H9 (cell line): ENCODE measurements around the gene DENND1A. TPM values are rescaled to one million over a fixed set of nuclear protein-coding genes. Genes with fewer than 3 reads are reported as not detected.

Source experiments
- DNase-seq: peaks from one replicate; pipeline ENCODE4 v3.0.0-alpha.2; 2017
- H2AFZ ChIP-seq: one replicate; pipeline ENCODE4 v1.6.1; 2013; ENCODE audit warnings: mild to moderate bottlenecking, low read length, control low read depth, moderate library complexity
- H2AK5ac ChIP-seq: 2 replicates; pipeline ENCODE4 v1.6.1; 2013; ENCODE audit warnings: low read length, control low read depth, mixed read lengths; ENCODE audit not compliant: insufficient read length
- H2BK120ac ChIP-seq: one replicate; pipeline ENCODE4 v1.6.1; 2013; ENCODE audit warnings: low read depth, mild to moderate bottlenecking, low read length, control low read depth, inconsistent platforms; ENCODE audit not compliant: poor library complexity, severe bottlenecking
- H2BK12ac ChIP-seq: 2 replicates; pipeline ENCODE4 v1.6.1; 2013; ENCODE audit warnings: low read length, control low read depth, mixed read lengths, low read depth; ENCODE audit not compliant: insufficient read length
- H2BK15ac ChIP-seq: 2 replicates; pipeline ENCODE4 v1.6.1; 2013; ENCODE audit warnings: low read depth, low read length, control low read depth
- H2BK20ac ChIP-seq: one replicate; pipeline ENCODE4 v1.6.1; 2013; ENCODE audit warnings: low read depth, mild to moderate bottlenecking, low read length, control low read depth, inconsistent platforms; ENCODE audit not compliant: poor library complexity, severe bottlenecking
- H2BK5ac ChIP-seq: 2 replicates; pipeline ENCODE4 v1.6.1; 2013; ENCODE audit warnings: low read length, control low read depth, mixed read lengths; ENCODE audit not compliant: insufficient read length
- H3K14ac ChIP-seq: 2 replicates; pipeline ENCODE4 v1.6.1; 2013; ENCODE audit warnings: low read length, control low read depth; ENCODE audit not compliant: insufficient read depth
- H3K18ac ChIP-seq: 2 replicates; pipeline ENCODE4 v1.6.1; 2013; ENCODE audit warnings: low read depth, mild to moderate bottlenecking, mixed read lengths, low read length, control low read depth; ENCODE audit not compliant: insufficient read length
- H3K23ac ChIP-seq: 2 replicates; pipeline ENCODE4 v1.6.1; 2013; ENCODE audit warnings: low read length, control low read depth, mixed read lengths, low read depth; ENCODE audit not compliant: insufficient read length
- H3K23me2 ChIP-seq: 2 replicates; pipeline ENCODE4 v1.6.1; 2013; ENCODE audit warnings: low read depth, mild to moderate bottlenecking, mixed read lengths, low read length, control low read depth; ENCODE audit not compliant: insufficient read length, poor library complexity, severe bottlenecking
- H3K27ac ChIP-seq: 2 replicates; pipeline ENCODE4 v1.5.1; 2013; ENCODE audit warnings: low read length, control low read depth, mixed read lengths, low read depth; ENCODE audit not compliant: insufficient read length
- H3K27me3 ChIP-seq: 2 replicates; pipeline ENCODE4 v1.6.1; 2013; ENCODE audit warnings: low read length, control low read depth, inconsistent platforms; ENCODE audit not compliant: insufficient read depth
- H3K4ac ChIP-seq: 2 replicates; pipeline ENCODE4 v1.6.1; 2013; ENCODE audit warnings: low read depth, mild to moderate bottlenecking, control low read depth, inconsistent platforms, low read length, moderate library complexity
- H3K4me1 ChIP-seq: 2 replicates; pipeline ENCODE4 v1.6.1; 2013; ENCODE audit warnings: low read length, control low read depth, inconsistent platforms; ENCODE audit not compliant: insufficient read depth
- H3K4me2 ChIP-seq: 2 replicates; pipeline ENCODE4 v1.6.1; 2013; ENCODE audit warnings: low read length, control low read depth, mixed read lengths; ENCODE audit not compliant: insufficient read length, insufficient read depth
- H3K56ac ChIP-seq: 2 replicates; pipeline ENCODE4 v1.6.1; 2013; ENCODE audit warnings: low read depth, mild to moderate bottlenecking, mixed read lengths, low read length, control low read depth; ENCODE audit not compliant: insufficient read length
- H3K79me1 ChIP-seq: 2 replicates; pipeline ENCODE4 v1.6.1; 2013; ENCODE audit warnings: low read depth, mild to moderate bottlenecking, moderate library complexity, low read length, control low read depth, inconsistent platforms; ENCODE audit not compliant: insufficient read depth, poor library complexity, severe bottlenecking
- H3K79me2 ChIP-seq: 2 replicates; pipeline ENCODE4 v1.6.1; 2013; ENCODE audit warnings: low read length, control low read depth, inconsistent platforms; ENCODE audit not compliant: insufficient read depth
- H3K9ac ChIP-seq: 2 replicates; pipeline ENCODE4 v1.6.1; 2013; ENCODE audit warnings: low read length, control low read depth, mixed read lengths; ENCODE audit not compliant: insufficient read length; ENCODE audit errors: extremely low read depth
- H3K9me3 ChIP-seq: one replicate; pipeline ENCODE4 v1.6.1; 2013; ENCODE audit warnings: low read depth, low read length, inconsistent platforms; ENCODE audit not compliant: control insufficient read depth
- H3T11ph ChIP-seq: one replicate; pipeline ENCODE4 v1.6.1; 2013; ENCODE audit warnings: mild to moderate bottlenecking, low read length, control low read depth, inconsistent platforms
- H4K20me1 ChIP-seq: one replicate; pipeline ENCODE4 v1.6.1; 2013; ENCODE audit not compliant: control insufficient read depth, insufficient read length, insufficient read depth
- H4K5ac ChIP-seq: 2 replicates; pipeline ENCODE4 v1.6.1; 2013; ENCODE audit warnings: low read depth, mild to moderate bottlenecking, mixed read lengths, low read length, control low read depth; ENCODE audit not compliant: insufficient read length
- H4K8ac ChIP-seq: replicated peaks from 2 replicates; pipeline ENCODE4 v1.6.1; 2013; ENCODE audit warnings: low read length, control low read depth, mixed read lengths, low read depth; ENCODE audit not compliant: insufficient read length
- H4K91ac ChIP-seq: 2 replicates; pipeline ENCODE4 v1.6.1; 2013; ENCODE audit warnings: low read depth, mild to moderate bottlenecking, moderate library complexity, mixed read lengths, low read length, control low read depth; ENCODE audit not compliant: insufficient read length
- H3K27ac Mint-ChIP-seq, 3 experiments: 2 replicates in 2 of 3; 3 replicates in 1 of 3; pipeline ENCODE4 v1.8.0; 2020 to 2021; ENCODE audit warnings: mixed read lengths in 3 of 3, mild to moderate bottlenecking in 1 of 3, moderate library complexity in 1 of 3
- H3K27me3 Mint-ChIP-seq: 2 replicates; pipeline ENCODE4 v1.8.0; 2021; ENCODE audit warnings: low read depth, mild to moderate bottlenecking, moderate library complexity, mixed read lengths
- H3K36me3 Mint-ChIP-seq, 3 experiments: 2 replicates in 2 of 3; 3 replicates in 1 of 3; pipeline ENCODE4 v1.8.0; 2020 to 2021; ENCODE audit warnings: low read depth in 3 of 3, mixed read lengths in 3 of 3; ENCODE audit not compliant: insufficient read depth in 1 of 3
- H3K4me1 Mint-ChIP-seq, 2 experiments: 2 replicates each; pipeline ENCODE4 v1.8.0; 2020; ENCODE audit warnings: mixed read lengths in 2 of 2
- H3K4me3 Mint-ChIP-seq, 2 experiments: 2 replicates in 1 of 2; 3 replicates in 1 of 2; pipeline ENCODE4 v1.8.0; 2020 to 2021; ENCODE audit warnings: mild to moderate bottlenecking in 2 of 2, mixed read lengths in 2 of 2, moderate library complexity in 1 of 2
- H3K9me3 Mint-ChIP-seq, 2 experiments: 2 replicates in 1 of 2; 3 replicates in 1 of 2; pipeline ENCODE4 v1.8.0; 2020; ENCODE audit warnings: mild to moderate bottlenecking in 2 of 2, mixed read lengths in 2 of 2, moderate library complexity in 1 of 2
- WGBS: extraction: QIAGEN DNeasy Blood & Tissue Kit; methylation state at CpG from one replicate; pipeline ENCODE4 v1.1.7; 2013; ENCODE audit warnings: missing lambda C conversion rate, low lambda C conversion rate, mixed read lengths; ENCODE audit not compliant: insufficient read length; ENCODE audit errors: extremely low coverage; 5-methylcytosine and 5-hydroxymethylcytosine counted together
- total RNA-seq: library from RNA; stranded (reverse); gene quantifications from 2 replicates; pipeline ENCODE4 v1.2.1, GENCODE V29; 2021
- TF ChIP-seq, protein P1 (sequence below): fragments of 200-600 bp; sonication (generic); conservative IDR thresholded peaks from 3 replicates; pipeline ENCODE4 v1.8.0; 2021; ENCODE audit warnings: antibody characterized with exemption, mild to moderate bottlenecking

The DENND1A gene
- total RNA-seq, 1 experiment from 2014 or later: 20.4 TPM

DNA sequence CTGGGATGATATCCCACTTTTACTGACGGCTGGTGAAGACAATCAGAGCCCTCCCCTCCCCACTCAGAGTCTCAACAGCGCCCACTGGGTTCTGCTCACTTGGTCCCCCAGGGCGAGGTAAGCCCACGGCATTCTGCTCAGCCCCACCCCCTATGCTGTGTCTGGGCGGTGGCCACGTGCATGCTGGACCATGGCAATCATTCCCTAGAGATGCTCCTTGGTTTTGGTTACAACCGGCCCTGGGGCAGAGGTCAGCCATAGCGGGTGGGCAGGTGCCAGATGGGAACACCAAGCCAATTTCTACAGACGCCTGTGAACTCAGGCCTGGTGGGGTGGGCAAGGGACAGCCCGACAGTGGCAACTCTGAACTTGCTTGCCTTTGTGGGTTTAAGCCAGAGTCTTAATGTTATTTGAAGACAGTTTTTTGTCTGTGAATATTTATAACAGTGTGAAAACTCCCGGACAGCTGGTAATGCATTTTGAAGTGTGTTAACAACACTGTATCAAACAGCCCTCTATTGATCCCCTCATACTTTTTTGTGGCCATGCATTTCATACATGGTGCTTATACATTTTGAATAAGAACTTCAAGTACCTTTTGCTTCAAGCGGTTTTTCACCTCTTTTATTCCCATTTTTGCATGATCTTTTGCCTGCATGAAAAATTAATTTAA is 479.7 kb downstream of the DENND1A start:
- Mint-ChIP-seq H3K36me3 (peaks cover 0 to 8% (median 6%) of the 10 kb centered on the region in 3 experiments; a peak in 4 of 7 replicates), H3K4me1 (peaks cover 22 to 29% of the 10 kb centered on the region in 2 experiments), H3K27me3 (peaks cover 2% of the 10 kb centered on the region; the same call in 1 of the 2 replicates), H3K9me3 (no peaks in the 10 kb centered on the region), H3K27ac (no peak overlapping the region), H3K4me3 (no peak overlapping the region)
- no peaks in the 10 kb centered on the region for H3K9me3 ChIP-seq
- no peaks in the 10 kb centered on the region for H3K79me1 ChIP-seq
- H3K56ac ChIP-seq: no peak overlapping the region
- H3K23ac ChIP-seq: no peak overlapping the region
- H3K9ac ChIP-seq: no peak overlapping the region
- no peak overlapping the region for H3K27ac ChIP-seq
- no peak overlapping the region for H3T11ph ChIP-seq
- H4K91ac ChIP-seq: no peak overlapping the region
- WGBS: no CpG with 5 or more reads among the region's 12 CpGs
- no peak for DNase-seq
- no peaks in the 10 kb centered on the region for H3K27me3 ChIP-seq
- no peak overlapping the region for H2AFZ ChIP-seq
- H2AK5ac ChIP-seq: no peak overlapping the region
- H3K14ac ChIP-seq: no peak overlapping the region; the same call in 1 of the 2 replicates
- no peak overlapping the region for H2BK12ac ChIP-seq
- no peaks in the 10 kb centered on the region for H3K79me2 ChIP-seq
- no peak overlapping the region for H2BK5ac ChIP-seq
- H3K4me2 ChIP-seq: no peak overlapping the region
- H3K4ac ChIP-seq: no peak overlapping the region
- TF ChIP-seq, protein P1, sequence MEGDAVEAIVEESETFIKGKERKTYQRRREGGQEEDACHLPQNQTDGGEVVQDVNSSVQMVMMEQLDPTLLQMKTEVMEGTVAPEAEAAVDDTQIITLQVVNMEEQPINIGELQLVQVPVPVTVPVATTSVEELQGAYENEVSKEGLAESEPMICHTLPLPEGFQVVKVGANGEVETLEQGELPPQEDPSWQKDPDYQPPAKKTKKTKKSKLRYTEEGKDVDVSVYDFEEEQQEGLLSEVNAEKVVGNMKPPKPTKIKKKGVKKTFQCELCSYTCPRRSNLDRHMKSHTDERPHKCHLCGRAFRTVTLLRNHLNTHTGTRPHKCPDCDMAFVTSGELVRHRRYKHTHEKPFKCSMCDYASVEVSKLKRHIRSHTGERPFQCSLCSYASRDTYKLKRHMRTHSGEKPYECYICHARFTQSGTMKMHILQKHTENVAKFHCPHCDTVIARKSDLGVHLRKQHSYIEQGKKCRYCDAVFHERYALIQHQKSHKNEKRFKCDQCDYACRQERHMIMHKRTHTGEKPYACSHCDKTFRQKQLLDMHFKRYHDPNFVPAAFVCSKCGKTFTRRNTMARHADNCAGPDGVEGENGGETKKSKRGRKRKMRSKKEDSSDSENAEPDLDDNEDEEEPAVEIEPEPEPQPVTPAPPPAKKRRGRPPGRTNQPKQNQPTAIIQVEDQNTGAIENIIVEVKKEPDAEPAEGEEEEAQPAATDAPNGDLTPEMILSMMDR: no peak
- H2BK15ac ChIP-seq: no peak overlapping the region
- no peak overlapping the region for H4K8ac ChIP-seq
- no peak overlapping the region for H2BK120ac ChIP-seq
- no peaks in the 10 kb centered on the region for H3K4me1 ChIP-seq
- H2BK20ac ChIP-seq: no peak overlapping the region
- H3K23me2 ChIP-seq: no peaks in the 10 kb centered on the region
- no peaks in the 10 kb centered on the region for H4K20me1 ChIP-seq
- no peak overlapping the region for H4K5ac ChIP-seq
- no peak overlapping the region for H3K18ac ChIP-seq
